GM19468 (cell line): ENCODE measurements around the gene PRDX1.
"Not testable (repeated sequence)": the region's sequence is repeated elsewhere in the genome, so short reads cannot be mapped to it uniquely, and the experiment has no call there.

Source experiments
- ATAC-seq: cut with Tn5 transposase; IDR thresholded peaks from one replicate; pipeline ENCODE4 v1.9.1; 2021; ENCODE audit warnings: mild to moderate bottlenecking, moderate library complexity, moderate number of reproducible peaks; ENCODE audit not compliant: unreplicated experiment; ENCODE audit errors: extremely low read depth

The PRDX1 gene

DNA sequence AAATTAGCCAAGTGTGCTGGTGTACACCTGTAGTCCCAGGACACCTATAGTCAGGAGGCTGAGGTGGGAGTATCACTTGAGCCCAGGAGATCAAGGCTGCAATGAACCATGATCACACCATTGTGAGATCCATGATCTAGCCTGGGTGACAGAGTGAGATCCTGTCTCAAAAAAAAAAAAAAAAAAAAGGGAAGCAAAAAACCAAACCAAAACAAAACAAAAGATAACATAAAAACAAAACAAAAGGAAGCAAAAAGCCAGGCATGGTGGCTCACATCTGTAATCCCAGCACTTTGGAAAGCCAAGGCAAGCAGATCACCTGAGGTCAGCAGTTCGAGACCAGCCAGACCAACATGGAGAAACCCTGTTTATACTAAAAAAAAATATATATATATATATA lies 19.5 kb upstream of the PRDX1 start:
- ATAC-seq, result no peak

DNA sequence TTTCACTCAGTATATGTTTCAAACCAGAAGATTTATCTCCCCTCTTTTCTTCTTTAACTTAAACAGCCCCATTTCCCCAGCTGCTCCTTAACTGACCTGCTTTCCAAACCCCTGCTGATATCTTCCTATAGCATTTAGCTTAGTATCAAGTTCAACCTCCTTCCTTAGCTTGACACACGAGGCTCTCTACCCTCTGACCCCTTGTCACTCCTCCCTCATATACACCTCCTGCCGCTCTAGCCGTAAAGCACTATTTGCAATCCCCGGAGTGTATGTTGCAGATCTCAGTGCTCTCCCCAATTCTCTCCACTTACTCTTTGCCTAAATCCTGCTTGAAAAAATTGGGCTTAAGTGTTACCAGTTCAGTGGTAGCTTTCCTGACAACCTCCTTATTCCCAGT lies 15.2 kb upstream of the PRDX1 start:
- ATAC-seq, result no peak

DNA sequence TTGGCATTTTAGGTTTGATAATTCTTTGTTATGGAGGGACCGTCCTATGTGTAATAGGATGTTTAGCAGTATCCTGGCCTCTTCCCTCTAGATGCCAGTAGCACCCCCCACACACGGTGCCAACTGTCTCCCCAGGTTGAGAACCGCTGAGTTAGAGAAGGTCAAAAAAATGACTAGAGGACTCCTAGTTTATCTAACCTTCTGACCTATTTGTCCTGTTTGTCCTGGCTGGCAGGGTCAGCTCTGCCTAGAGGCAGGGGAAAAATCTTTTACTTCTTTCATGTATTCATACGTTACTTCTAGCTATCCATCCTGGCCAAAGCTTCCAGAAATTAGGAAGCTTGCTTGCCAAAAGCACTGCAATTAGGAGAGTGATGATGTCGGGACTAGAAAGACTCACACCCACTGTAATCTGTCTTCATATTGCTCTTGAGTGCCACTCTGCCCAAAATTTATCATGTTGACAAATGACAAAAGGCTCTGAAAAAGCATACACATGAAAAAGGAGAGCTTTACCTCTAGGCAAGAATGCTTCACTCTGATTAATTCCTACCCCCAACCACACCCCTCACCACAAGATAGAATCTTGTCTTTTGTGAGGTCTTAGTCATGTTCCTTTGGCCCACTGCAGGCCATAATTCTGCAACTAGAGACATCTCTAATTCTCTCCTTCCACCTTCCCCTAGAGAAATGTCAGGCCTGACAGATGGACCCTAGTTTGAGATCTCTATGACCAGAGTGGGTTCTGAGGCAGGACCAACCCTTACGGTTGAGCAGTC lies 14.5 kb upstream of the PRDX1 start:
- no peak for ATAC-seq

DNA sequence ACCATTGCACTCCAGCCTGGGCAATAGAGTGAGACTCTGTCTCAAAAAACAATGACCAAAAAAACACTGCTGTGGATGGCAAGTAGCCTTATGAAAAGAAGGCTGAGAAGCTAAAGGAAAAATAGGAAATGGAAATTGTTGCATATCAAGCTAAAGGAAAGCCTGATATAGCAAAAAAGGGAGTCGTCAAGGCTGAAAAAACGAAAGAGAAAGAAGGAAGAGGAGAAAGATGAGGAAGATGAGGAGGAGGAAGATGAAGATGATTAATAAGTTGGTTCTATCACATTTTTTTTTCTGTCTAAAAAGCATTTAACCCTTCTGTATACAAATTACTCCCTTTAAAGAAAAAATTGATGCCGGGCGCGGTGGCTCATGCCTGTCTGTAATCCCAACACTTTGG lies 10.2 kb upstream of the PRDX1 start:
- ATAC-seq, result no peak

DNA sequence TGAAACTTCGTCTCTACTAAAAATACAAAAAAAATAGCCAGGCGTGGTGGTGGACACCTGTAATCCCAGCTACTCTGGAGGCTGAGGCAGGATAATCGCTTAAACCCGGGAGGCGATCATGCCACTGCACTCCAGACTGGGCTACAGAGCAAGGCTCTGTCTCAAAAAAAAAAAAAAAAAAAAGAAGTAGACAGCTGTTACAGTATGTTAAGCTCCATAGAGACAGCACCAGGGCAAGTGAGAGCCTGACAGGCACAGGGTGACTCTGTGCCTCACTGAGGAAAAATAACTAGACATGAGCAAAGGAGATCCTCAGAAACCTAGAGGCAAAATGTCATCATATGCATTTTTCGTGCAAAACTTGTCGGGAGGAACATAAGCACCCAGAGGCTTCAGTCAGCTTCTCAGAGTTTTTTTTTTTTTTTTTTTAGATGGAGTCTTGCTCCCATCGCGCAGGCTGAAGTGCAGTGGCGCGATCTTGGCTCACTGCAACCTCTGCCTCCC lies 9.0 kb upstream of the PRDX1 start:
- ATAC-seq, result no peak

DNA sequence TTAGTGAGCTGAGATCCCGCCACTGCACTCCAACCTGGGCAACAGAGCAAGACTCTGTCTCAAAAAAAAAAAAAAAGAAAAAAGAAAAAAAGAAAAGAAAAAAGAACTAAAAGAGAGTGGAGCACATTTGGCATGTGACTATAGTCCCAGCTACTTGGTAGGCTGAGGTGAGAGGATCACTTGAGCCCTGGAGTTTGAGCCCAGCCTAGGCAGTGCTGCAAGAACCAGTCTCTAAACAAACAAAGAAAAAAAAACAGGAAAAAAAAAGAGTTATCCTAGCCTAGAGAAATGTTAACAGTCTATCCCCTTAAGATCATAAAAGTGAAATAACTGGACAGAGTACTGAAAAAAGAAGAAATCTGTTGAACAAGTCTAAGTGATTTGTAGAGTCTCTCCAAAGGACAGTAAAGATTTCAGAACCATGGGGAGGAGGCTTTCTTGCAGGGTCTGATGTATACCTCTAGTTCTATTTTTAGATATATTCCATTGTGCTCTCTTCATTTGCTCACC lies 4.5 kb upstream of the PRDX1 start:
- ATAC-seq, result no peak

DNA sequence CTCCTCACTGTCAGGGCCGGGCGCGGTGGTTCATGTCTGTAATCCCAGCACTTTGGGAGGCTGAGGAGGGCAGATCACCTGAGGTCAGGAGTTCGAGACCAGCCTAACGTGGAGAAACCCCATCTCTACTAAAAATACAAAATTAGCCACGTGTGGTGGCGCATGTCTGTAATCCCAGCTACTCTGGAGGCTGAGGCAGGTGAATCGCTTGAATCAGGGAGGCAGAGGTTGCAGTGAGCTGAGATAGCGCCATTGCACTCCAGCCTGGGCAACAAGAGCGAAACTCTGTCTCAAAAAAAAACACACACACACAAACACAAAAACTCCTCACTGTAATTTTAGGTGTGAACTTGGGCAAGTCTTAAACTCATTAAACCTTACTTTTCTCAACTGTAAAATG lies 2.3 kb upstream of the PRDX1 start:
- ATAC-seq, result not testable (repeated sequence)

DNA sequence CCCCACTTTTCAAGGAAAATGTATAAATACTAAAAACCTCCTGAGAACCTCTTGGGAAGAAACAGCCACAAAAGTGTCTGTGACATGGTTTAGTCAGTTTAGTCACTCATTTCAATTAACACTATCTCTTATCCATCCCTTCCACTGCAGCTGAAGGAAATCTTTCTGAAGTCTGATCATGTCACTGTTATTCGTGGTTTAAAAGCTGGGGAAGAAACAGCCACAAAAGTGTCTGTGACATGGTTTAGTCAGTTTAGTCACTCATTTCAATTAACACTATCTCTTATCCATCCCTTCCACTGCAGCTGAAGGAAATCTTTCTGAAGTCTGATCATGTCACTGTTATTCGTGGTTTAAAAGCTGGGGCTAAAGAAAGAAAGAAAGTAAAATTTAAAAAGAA lies 1.8 kb upstream of the PRDX1 start:
- not testable (repeated sequence) for ATAC-seq

DNA sequence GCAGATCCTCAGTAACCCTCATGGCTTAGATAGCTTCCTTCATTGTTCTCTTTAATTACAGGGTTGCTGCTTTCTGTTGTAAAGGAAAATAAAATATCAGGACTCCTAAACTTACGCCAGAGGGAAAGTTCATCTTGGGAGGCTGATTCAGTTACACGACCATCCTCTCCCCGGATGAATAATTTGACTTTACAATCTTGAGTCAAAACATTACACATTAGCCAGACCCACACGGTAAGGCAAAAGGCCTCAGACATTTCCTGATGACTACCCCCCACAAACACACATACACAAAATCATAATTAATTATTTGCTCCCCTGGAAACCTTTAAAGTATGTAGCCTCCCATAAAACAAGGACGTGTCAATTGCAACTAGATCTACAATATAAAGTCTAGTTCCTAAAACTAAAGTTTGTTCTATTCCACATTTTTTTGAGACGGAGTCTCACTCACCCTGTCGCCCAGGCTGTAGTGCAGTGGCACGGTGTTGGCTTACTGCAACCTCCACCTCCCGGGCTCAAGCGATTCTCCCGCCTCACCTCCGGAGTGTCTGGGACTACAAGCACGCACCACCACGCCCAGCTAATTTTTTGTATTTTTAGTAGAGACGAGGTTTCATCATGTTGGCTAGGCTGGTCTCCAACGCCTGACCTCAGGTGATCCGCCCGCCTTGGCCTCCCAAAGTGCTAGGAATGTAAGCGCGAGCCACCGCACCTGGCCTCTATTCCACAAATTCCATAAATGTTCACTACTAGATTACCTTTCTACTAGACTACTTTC lies 830 bp upstream of the PRDX1 start:
- ATAC-seq, result no peak

DNA sequence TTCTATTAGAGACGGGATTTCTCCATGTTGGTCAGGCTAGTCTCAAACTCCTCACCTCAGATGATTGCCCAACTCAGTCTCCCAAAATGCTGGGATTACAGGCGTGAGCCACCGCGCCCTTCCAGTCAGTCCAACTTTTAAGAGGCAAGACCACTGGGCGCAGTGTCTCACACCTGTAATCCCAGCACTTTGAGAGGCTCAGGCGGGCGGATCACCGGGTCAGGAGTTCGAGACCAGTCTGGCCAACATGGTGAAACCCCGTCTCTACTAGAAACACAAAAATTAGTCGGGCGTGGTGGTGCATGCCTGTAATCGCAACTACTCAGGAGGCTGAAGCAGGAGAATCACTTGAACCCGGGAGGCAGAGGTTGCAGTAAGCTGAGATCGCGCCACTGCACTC lies 1.9 kb downstream of the PRDX1 start:
- ATAC-seq, result not testable (repeated sequence)

DNA sequence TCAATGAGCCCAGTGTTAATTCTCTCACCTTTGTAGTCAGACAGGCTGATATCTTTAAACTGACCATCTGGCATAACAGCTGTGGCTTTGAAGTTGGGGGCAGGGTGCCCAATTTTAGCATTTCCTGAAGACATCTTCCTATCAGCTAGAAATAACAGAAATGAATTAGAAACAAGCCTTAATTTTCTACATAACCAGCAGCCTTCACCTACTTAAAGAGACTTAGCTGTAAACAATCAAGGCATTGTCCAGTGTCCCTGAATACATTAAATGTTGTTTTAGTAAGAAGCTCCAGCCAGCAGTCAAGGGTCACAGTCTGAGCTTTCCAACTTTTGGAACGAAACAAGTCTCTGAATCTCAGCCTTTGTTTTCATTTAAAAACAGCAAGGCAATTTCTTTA lies 2.8 kb downstream of the PRDX1 start:
- ATAC-seq, result no peak

DNA sequence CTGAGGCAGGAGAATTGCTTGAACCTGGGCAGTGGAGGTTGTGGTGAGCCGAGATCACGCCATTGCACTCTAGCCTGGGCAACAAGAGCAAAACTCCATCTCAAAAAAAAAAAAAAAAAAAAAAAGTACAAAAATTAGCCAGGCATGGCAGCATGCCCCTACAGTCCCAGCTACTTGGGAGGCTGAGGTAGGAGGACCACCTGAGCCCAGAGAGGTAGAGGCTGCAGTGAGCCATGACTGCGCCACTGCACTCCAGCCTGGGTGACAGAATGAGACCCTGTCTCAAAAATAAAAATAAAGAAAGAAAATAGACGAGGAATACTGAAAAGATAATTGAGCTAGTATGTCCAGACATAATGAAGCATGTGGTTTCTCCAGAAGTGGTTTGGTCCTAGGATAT lies 3.3 kb downstream of the PRDX1 start:
- ATAC-seq, result not testable (repeated sequence)

DNA sequence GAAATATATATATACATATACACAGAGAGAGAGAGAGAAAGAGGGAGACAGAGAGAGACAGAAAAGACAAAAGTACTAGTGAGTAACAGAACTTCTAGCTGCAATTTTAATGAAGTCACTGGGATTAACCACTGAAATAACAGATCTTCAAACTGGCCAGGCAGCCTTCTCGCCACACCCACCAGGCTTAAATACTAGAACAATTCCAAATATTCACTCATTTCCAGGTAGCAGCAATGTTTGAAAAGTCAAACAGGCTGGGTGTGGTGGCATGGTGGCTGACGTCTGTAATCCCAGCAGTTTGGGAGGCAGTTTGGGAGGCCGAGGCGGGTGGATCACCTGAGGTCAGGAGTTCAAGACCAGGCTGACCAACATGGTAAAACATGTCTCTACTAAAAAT lies 5.2 kb downstream of the PRDX1 start:
- ATAC-seq, result no peak

DNA sequence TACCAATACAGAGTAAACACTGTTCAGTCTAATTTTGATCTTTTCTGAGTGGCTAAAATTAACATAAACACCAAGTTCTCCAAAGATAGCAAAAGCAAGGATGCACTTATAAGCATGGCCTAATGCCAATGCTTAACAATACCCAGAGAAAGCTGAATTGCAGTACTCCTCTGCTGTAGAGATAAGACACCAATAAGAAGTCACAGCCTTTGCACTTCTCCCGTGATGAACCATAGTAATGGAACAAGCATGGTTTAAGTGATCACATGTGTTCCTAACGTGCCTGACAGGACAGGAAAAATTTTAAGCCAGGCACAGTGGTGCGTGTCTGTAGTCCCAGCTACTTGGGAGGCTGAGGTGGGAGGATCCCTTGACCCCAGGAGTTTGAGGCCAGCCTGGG lies 5.6 kb downstream of the PRDX1 start:
- no peak for ATAC-seq

DNA sequence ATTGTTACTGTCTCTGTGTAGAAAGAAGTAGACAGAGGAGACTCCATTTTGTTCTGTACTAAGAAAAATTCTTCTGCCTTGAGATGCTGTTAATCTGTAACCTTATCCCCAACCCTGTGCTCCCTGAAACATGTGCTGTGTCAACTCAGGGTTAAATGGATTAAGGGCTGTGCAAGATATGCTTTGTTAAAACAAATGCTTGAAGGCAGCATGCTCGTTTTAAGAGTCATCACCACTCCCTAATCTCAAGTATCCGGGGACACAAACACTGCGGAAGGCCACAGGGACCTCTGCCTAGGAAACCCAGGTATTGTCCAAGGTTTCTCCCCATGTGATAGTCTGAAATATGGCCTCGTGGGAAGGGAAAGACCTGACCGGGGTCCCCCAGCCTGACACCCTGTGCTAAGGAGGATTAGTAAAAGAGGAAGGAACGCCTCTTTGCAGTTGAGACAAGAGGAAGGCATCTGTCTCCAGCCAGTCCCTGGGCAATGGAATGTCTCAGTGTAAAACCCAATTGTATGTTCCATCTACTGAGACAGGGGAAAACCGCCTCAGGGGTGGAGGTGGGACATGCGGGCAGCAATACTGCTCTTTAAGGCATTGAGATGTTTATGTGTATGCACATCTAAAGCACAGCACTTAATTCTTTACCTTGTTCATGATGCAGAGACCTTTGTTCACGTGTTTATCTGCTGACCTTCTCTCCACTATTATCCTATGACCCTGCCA lies 8.0 kb downstream of the PRDX1 start:
- ATAC-seq, result not testable (repeated sequence)

DNA sequence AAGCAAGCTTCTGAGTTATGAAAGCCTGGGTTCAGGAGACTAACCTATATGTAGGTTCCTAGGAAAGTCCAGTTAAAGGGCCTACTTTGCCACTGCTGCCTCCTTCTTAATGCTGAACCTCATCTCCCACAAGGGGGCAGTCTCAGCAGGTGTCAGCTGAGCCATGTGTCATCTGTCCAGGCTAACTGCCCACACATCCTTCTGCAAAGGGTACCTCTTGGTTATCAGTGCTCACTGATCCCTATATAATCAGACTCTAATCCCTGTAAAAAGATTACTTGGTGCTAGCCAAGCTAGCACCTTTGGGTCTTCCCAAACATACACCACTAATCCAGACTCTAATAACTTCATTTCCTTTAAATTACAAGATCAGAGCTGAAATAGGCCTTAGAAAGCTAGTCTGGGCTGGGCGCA lies 9.0 kb downstream of the PRDX1 start:
- no peak for ATAC-seq

DNA sequence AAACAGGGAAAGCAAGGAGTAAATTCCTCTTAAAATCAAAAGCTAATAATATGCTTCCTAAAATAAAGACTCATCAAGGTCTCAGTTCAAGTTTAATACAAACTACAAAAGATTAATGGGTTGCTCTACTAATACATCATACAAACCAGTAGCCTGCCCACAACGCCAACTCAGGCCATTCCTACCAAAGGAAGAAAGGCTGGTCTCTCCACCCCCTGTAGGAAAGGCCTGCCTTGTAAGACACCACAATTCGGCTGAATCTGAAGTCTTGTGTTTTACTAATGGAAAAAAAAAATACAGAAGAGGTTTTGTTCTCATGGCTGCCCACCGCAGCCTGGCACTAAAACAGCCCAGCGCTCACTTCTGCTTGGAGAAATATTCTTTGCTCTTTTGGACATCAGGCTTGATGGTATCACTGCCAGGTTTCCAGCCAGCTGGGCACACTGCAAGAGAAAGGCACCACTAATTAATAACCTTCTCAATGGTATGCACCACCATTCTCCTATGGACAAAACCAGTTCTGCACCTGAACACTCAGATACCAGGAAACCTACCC lies 10.6 kb downstream of the PRDX1 start:
- ATAC-seq, result no peak

DNA sequence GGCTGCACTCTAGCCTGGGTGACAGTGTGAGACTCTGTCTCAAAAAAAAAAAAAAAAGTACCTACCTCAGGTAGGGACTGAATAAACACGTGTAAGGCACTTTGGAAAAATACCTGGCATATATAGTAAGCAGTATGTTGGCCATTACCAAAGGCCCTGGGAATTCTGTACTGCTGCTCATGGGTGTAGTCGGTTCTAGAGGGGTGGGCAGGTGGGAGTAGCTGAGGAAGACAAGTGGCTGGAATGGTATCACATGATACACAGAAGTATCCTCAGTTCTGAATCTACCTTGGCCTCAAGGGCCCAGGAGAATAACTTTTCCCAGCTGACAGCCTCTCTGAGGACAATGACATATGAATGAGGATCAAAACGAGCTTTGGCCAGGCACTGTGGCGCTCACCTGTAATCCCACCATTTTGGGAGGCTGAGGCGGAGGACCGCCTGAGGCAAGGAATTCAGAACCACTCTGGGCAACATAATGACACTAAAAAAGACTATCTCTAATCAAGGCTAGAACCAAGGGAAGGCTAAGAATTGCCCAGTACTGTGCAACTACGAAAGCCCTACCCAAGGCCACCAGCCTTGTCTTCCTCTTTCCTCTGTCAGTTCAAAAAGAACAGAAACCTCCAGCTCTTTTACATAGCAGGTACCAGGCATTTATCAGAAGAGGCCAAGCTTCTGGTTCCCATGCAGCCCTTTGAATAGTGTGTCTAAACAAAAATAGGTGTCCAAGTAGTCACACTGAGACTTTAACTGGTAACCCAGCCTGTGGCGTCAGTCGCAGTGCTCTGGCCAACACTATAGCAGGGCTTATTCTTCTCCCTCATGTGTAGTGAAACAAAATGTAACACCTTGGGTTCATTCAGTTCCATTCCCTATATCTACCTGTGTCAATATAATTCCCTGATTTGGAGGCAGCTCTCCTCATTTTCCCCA lies 11.4 kb downstream of the PRDX1 start:
- ATAC-seq, result no peak
